Mononuclear cell (primary cell): Measurements from ENCODE around the gene SIPA1L3. TPM values are rescaled to one million over a fixed set of nuclear protein-coding genes. Genes with fewer than 3 reads are reported as not detected.
"Not testable (repeated sequence)": the region's sequence is repeated elsewhere in the genome, so short reads cannot be mapped to it uniquely, and the experiment has no call there.

Experiments used
- H3K27me3 ChIP-seq: 2 replicates; pipeline ENCODE4 v1.6.0; 2011; ENCODE audit warnings: low read length, control low read depth; ENCODE audit not compliant: insufficient read depth
- H3K4me1 ChIP-seq: 2 replicates; pipeline ENCODE4 v1.5.1; 2011; ENCODE audit warnings: mild to moderate bottlenecking, low read length, control low read depth; ENCODE audit not compliant: insufficient read depth
- H3K4me3 ChIP-seq: 2 replicates; pipeline ENCODE4 v1.5.1; 2011; ENCODE audit warnings: mild to moderate bottlenecking, low read length, moderate library complexity
- H3K9me3 ChIP-seq: 2 replicates; pipeline ENCODE4 v1.5.1; 2011; ENCODE audit warnings: low read depth, mild to moderate bottlenecking, control low read depth, low read length
- total RNA-seq: library from RNA; depleted of rRNA; stranded (reverse); fragments of >200 nt; gene quantifications from one replicate; pipeline ENCODE4 v1.2.3, GENCODE V29; 2012

SIPA1L3 gene
- total RNA-seq, 1 donor, result 12.8 TPM

DNA sequence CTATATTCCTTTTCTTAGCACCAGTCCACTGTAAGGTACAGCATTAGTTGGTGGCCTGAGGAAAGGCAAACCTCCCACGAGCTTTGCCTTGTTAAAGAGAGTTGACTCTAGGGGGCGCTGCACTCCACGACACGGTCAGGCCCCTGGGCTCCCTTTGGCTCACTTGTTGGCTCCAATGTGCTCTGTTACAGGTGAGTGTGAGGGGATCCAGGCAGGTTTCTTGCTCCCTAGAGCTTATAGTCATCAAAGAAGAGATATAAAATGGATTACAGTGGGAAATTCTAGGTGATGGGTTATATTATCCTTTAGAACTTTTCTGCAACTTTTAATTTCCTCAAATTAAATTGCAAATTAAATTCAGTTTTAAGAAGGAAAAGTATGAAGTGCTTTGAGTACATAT is 4.3 kb upstream of the SIPA1L3 start:
- H3K9me3 ChIP-seq, result no peaks in the 10 kb centered on the region
- no peaks in the 10 kb centered on the region for H3K27me3 ChIP-seq
- H3K4me1 ChIP-seq, result peaks cover 12% of the 10 kb centered on the region
- no peak overlapping the region for H3K4me3 ChIP-seq

DNA sequence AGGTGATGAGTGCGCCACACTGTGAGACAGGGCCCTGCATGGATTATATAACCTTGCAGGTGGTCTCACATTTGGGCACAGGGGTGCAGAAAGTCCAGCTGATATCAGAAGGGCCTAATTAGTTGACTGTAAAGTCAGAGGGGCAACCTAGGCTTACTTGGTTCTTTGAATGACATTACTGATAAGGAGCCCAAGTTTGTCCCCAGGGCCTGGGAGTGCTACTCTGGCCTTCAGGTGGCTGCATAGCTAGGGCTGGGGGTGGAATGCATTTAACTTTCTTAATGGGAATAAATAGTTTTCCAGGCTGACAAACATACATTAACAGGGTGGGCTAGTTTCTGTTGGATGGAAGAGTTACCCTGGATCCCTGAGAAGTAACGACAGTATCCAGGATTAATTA is 3.9 kb upstream of the SIPA1L3 start:
- H3K27me3 ChIP-seq, result no peaks in the 10 kb centered on the region
- no peaks in the 10 kb centered on the region for H3K9me3 ChIP-seq
- peaks cover 17% of the 10 kb centered on the region for H3K4me1 ChIP-seq
- H3K4me3 ChIP-seq, result no peak overlapping the region

DNA sequence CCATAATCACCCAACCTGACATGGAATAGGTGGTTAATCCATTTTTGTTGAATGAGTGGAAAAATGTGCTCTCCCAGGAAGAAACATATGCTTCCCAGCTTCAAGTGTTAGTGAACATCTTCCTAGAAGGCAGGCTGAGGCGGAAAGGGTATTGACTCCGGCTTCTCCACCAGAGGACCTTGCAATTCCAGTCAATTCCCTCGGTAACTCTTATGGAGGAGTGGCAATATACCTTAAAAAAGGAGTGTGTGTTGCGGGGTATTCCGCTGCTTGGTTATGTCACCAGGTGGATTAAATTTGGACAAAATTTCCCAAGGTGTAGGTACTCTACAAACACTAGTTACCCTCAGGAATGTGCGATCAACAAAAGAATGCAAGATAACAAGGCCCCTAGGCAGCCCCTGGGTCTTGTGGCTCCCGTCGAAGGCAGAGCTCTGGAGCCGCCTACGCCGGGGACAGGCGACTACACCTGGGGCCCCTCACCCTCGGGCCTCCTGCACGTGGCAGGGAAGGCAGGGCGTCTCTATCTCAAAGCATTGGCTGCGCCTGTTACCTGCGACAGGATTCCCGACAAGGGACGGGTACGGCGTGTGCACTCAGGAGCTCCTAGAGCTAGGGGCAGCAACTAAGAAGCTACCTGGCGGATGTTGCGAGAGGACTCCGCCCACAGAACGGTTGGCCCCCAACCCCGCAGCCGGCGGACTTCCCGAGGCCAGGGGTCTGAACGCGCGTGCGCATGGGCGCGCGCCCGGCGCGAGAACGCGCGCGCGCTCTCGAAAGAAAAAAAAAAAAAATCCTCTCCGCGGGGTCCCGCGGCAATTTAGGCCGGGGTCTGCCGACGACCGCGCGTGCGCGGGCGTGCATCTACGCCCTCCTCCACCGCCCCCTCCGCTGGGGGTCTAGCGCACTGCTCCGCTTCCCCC is 801 bp upstream of the SIPA1L3 start, which contains the start of gene WDR87:
WDR87 (minus strand) TSS at position 649 of the 923 bp plus-strand sequence. CDS start 8,355 bp downstream, outside the sequence.
- no peaks in the 10 kb centered on the region for H3K9me3 ChIP-seq
- peak within 1 kb of the TSS; percentile 89 for H3K4me3 ChIP-seq
- peaks cover 41% of the 10 kb centered on the region for H3K4me1 ChIP-seq
- no peaks in the 10 kb centered on the region for H3K27me3 ChIP-seq

DNA sequence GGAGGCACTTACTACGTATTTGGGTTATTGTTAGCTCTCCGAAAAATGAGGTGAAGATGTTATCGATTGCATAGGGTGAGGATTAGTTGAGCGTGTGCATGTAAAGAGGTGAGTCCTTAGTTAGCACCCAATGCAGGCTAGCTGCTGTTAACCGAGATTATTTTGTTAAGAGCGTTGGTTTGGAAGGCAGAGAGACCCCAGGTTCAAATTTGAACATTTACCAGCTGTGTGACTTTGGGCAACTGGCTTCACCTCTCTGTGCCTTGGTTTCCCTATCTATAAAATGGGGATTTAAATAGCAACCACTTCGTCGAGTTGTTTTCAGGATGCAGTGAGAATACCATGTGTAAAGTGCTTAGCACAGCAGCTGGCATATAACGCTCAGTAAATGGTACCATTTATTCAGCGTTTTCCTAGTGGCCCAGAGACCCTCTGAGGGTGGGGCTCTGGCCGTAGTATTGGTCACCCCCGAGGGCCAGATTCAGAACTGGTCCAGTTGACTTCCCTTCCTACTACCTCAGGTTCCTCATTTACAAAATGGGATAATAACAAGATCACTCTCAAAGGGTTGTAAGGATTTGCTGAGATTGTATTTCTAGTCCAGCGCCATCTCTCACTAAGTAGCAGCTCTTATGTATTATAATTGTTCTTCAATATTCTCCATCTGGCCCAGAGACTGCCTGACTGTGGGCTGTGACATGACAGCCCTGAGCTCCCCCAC is 887 bp downstream of the SIPA1L3 start:
- peaks cover 41% of the 10 kb centered on the region for H3K4me1 ChIP-seq

DNA sequence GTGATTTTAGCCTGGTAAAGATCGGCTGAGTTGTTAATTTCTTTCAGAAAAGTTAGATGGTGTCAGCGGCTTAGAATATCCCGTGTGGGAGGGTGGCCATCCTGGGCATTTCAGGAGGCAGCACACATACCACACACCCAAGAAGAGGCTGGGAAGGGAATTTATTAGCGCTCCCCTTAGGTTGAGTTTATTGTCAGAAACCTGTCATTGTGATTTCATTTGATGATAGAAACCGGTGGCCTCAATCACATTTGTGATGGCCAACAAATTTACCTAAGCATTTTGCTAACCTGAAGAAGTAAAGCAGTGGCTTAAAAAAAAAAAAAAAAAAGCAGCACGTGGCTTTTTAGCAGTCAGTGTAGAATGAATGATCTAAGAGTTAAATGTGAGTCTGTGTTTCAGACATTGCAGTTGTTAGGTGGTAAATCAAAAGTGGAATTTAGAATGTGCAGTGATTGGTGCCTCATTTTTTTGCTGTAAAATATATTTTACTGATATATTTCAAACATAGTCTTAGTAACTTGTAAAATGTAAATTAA is 2.7 kb downstream of the SIPA1L3 start:
- H3K27me3 ChIP-seq, result no peaks in the 10 kb centered on the region
- H3K4me1 ChIP-seq, result peaks cover 46% of the 10 kb centered on the region

More for the DNA sequence above, 887 bp downstream of the SIPA1L3 start:
- Histone ChIP-seq H3K9me3 (no peaks in the 10 kb centered on the region), H3K4me3 (peak overlapping the region; percentile 89), H3K27me3 (no peaks in the 10 kb centered on the region)

DNA sequence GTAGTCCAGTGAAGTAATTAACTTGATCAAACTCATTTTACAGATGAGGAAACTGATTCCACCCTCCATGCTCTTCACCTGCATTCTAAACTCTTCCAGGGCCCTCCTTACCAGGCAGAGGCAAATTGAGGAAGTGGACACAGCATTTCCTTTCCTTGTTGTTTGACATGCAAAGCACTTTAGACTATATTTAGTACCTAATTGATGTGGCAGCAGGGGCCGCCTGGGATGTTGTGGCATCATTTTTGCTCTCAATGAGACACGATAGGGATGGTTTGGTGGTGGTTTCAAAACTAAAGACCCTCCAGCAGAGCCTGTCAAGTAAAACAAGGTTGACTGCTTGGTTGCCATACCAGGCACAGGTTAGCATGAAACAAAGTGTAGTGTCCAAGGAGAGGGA is 7.9 kb downstream of the SIPA1L3 start:
- Histone ChIP-seq H3K9me3 (no peaks in the 10 kb centered on the region), H3K4me1 (peaks cover 36% of the 10 kb centered on the region), H3K27me3 (no peaks in the 10 kb centered on the region), H3K4me3 (no peak overlapping the region)

More for the DNA sequence above, 2.7 kb downstream of the SIPA1L3 start:
- H3K9me3 ChIP-seq, result no peaks in the 10 kb centered on the region
- no peak overlapping the region for H3K4me3 ChIP-seq

DNA sequence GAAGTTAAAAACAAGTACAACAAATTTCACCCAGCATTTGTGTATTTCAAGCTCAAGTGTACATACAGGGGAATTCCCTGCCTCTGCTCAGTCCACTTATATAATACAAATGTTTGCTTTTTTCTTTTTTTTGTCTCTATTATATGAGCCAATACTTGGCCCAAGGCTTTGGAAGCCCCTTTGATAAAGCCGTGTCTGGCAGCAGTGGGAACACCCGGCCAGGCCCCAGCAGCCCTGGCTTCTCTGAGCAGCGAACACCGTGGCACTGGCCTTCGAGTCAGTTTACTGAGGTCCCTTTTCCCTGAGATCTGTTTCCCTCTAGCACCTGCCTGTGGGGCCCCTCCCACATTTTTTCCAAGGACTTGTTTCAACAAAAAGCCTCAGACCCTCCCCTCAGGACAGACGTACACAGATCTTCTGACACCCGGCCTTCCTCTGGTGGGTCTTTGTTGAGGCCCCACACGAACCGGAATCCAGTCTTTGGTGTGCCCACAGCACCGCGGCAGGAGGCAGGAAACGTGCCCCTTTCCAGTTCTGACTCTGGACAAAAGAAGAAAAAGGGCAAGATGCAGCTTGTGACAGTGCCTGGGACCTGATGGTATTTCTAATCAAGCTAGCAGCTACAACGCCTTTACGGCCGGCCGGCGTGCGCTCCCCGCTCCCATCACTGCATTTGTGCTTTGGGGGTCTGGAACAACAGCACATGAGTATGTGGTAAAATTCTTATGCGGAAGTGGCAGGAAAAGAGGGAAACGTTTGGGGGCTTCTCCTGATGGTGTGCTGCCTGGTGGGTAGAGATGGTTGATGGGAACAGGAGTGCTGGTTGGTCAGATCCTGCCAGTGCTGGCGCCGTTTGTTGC is 13.8 kb downstream of the SIPA1L3 start:
- Histone ChIP-seq H3K4me3 (no peak overlapping the region), H3K4me1 (peaks cover 24% of the 10 kb centered on the region), H3K9me3 (no peaks in the 10 kb centered on the region), H3K27me3 (no peaks in the 10 kb centered on the region)

DNA sequence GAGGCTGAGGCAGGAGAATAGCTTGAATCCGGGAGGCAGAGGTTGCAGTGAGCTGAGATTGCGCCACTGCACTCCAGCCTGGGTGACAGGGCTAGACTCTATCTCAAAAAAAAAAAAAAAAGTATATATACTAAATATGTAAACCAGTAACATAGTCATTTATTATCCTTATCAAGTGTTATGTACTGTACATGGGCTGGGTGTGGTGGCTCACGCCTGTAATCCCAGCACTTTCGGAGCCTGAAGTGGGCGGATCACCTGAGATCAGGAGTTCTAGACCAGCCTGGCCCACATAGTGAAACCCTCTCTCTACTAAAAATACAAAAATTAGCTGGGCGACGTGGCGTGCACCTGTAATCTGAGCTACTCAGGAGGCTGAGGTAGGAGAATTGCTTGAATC is 17.6 kb downstream of the SIPA1L3 start:
- not testable (repeated sequence) for H3K27me3 ChIP-seq, H3K4me3 ChIP-seq, H3K9me3 ChIP-seq
- peaks cover 50% of the 10 kb centered on the region for H3K4me1 ChIP-seq

DNA sequence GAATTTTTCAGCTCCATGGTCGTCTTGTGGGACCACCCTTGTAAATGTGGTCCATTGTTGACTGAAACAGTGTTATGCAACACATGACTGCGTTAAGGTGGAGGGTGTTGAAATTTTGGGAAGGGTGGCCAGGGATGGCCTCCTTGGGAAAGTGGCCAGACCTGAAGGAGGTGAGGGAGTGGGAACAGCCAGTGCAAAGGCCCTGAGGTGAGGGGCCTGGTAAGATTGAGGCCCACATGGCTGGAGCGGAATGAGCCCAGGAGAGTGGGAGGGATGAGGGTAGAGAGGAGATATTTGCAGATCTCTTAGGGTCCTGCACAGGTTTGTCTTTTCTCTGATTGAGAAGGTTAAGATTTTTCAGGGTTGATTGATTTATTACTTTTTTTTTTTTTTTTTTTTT is 18.2 kb downstream of the SIPA1L3 start:
- Histone ChIP-seq H3K27me3 (no peaks in the 10 kb centered on the region), H3K4me3 (no peak overlapping the region), H3K9me3 (no peaks in the 10 kb centered on the region), H3K4me1 (peaks cover 53% of the 10 kb centered on the region)

DNA sequence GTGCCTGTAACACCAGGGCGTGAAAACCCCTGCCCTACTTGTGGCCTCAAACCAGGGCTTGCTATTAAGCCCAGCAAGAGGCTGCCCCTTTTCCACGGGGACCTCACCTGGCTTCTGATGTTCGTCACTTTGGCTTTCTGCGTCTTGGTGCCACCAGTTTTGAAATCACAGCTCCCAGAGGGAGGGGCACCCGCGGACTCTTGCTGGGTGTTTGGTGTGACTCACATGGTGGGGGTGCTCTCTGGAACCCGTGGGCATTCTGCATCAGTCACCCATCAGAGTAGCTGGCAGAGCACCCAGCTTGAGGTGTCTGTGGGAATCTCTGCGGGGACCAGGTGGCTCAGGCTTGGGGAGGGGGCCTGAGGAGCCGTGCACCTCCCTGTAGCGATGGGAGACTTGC is 19.2 kb downstream of the SIPA1L3 start:
- Histone ChIP-seq H3K27me3 (no peaks in the 10 kb centered on the region), H3K4me1 (peaks cover 57% of the 10 kb centered on the region), H3K4me3 (no peak overlapping the region), H3K9me3 (no peaks in the 10 kb centered on the region)

DNA sequence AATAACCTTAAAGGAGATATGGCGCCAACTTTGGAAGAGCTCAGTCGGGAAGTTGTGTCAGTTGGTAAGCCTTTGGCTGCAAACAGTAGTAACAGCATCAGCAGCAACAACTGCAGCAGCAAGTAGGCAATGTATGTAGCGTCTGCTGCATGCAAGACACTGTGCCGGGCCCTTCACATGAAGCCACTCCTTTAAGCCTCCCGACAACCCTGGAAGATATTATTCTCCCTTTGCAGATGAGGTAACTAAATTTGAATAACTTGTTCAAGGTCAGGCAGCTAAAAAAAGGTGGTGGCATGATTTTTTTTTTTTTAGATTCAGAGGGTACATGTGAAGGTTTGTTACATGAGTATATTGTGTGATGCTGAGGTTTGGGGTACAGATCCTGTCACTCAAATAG is 19.7 kb downstream of the SIPA1L3 start:
- Histone ChIP-seq H3K9me3 (no peaks in the 10 kb centered on the region), H3K27me3 (no peaks in the 10 kb centered on the region), H3K4me3 (no peak overlapping the region), H3K4me1 (peaks cover 57% of the 10 kb centered on the region)

DNA sequence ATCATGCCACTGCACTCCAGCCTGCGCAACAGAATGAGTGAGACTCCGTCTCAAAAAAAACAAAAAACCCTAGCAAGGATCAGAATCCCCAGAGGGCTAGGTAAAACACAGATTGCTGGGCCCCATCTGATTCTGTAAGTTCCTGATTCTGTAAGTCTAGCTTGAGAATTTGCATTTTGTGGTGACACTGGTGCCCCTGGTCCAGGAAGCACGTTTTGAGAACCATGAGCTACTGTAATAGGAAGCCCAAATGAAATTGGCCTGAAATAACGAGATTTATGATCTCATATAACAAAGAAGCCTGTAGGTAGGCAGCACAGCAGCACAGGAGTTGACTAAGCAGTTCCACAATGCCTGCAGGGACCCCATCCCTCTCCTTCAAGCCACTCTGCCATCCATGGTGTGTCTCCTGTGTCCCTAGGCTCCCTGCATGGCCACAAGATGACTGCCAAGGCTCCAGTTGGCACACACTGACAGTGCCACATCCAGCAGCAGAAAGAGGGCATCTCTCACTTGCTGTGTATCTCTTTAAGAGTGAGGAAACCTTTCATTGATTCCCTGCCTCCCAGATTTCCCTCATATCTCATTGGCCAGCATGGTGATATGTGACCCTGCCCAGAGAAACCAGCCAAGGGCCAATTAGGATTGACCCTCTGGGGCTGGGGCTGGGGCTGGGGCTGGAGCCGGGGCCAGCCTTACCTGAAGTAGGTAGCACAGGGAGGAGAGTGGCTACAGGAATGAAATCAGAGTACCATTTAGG is 21.7 kb downstream of the SIPA1L3 start:
- no peaks in the 10 kb centered on the region for H3K9me3 ChIP-seq
- no peak overlapping the region for H3K4me3 ChIP-seq
- H3K27me3 ChIP-seq, result no peaks in the 10 kb centered on the region
- H3K4me1 ChIP-seq, result peaks cover 74% of the 10 kb centered on the region

DNA sequence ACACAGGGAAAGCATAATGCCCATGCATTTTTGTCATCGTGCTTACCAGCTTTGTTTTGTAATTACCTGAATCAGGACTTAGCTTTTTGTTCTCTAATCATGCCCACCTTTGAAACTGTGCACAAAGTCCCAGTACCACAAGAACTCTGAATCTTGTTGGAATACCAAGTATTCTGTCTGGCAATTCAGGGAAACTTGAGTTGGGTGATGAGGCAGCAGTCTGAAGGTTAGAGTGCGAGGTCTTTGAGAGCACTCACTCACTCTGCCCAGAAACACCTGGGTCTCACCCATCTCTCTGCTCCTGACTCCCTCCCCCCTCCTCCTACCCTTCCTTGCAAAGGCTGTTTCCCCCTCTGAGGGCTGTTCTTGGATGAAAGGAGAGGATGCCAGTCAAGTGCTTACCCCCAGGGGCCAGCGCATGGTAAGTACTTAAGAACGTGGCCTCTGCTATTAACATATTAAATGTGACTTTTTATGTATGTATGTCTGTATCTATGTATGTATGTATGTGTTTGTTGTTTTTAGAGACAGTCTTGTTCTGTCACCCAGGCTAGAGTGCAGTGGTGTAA is 22.4 kb downstream of the SIPA1L3 start:
- Histone ChIP-seq H3K9me3 (no peaks in the 10 kb centered on the region), H3K4me1 (peaks cover 80% of the 10 kb centered on the region), H3K27me3 (no peaks in the 10 kb centered on the region), H3K4me3 (no peak overlapping the region)

DNA sequence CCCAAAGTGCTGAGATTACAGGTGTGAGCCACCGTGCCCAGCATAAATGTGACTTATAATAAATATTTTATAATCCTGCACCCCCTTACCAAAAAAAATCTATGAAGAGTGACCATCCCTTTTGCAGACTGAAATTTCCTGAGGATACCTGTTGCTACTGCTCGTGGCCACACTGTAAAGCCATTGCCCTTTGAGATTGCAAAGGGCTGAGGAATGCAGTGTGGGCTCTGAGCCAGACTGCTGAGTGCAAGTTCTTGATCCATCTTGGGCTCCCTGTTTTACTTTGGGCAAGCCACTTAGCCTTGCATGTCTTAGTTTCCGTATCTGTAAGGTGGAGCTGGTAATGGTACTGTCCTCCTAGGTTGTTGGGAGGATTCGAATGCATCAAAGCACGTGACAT is 23.4 kb downstream of the SIPA1L3 start:
- Histone ChIP-seq H3K27me3 (no peaks in the 10 kb centered on the region), H3K4me3 (no peak overlapping the region), H3K4me1 (peaks cover 80% of the 10 kb centered on the region), H3K9me3 (no peaks in the 10 kb centered on the region)
